Fibroblast of skin of back (primary cell): ENCODE measurements around the gene BTN3A1.

Source experiments
- DNase-seq: peaks from one replicate; pipeline ENCODE4 v3.0.0-alpha.2; 2013

Gene BTN3A1

DNA sequence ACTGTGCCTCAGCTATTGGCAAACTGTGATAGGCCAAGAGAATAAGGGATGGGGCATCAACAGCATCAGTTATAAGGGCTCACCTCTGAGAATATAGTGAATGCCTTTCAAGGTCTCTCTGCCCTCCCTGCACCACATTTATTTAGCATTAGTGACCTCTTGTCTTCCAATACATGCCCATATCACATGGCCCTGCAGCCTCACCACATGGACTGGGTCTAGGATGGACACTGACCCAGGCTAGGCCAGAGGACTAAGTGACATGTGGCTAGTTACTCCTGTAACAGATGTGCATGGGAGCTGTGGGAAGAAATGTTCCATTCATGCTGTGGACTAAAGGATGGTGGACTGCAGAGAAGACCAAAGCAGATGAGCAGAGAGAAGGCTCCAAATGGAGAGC is 22.3 kb upstream of the BTN3A1 start:
- DNase-seq, result no peak

DNA sequence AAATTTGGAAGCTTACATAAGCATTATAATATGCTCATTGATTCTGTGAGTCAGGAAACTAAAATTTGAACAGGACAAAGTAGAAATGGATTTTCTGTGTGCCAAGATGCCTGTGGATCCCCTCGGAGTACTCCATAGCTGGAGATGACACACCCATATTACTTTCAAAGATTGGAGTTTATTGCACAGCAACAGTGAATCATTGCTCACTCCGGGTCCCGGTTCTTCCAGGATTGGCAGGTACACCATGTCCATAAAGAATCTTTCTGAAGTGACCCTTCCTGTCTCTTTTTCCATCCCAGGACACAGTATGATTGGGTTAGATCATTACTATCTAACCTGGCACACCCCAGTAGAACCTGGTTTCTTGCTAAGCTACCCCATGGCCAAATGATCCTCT is 21.8 kb upstream of the BTN3A1 start:
- DNase-seq, result no peak

DNA sequence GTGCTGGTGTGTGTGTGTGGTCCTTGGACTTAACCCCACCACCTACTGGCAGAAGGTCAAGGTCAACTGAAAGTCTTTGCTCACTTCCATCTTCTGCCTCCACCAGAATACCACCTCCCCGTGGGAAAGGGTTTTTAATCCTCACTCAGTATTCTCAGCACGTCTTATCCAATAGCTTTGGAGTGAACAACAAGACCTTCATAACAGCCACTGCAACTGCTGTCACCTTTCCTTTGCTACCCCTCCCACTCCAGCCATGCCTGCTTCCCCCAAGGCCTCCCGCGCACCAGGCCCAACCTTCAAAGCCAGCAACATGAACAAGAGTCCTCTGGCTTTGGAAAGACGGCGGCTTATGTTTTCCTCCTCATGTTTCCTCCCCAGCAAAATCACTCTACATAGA is 20.0 kb upstream of the BTN3A1 start:
- no peak for DNase-seq

- DNase-seq, result peak; percentile 65
Measured at GRCh38 chr6:26383624-26384417, 18.3 kb upstream of the BTN3A1 start.

GRCh38 chr6:26385734-26386125 is 16.3 kb upstream of the BTN3A1 start:
- no peak for DNase-seq

- DNase-seq, result no peak
Measured at GRCh38 chr6:26387565-26387964, 14.5 kb upstream of the BTN3A1 start.

DNA sequence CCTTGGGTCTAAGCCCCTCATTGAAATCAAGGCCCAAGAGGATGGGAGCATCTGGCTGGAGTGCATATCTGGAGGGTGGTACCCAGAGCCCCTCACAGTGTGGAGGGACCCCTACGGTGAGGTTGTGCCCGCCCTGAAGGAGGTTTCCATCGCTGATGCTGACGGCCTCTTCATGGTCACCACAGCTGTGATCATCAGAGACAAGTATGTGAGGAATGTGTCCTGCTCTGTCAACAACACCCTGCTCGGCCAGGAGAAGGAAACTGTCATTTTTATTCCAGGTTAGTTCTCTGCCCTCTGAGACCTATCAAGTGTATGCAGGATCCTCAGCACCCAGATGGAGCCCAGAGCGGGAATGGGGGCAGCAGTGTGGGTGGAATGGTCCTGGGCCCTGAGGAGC is 14.1 kb upstream of the BTN3A1 start:
- peak; percentile 63 for DNase-seq

- DNase-seq, result peak; percentile 54
Measured at GRCh38 chr6:26388441-26388840, 13.6 kb upstream of the BTN3A1 start.

- DNase-seq, result peak; percentile 26
Measured at GRCh38 chr6:26389349-26389894, 12.7 kb upstream of the BTN3A1 start.

DNA sequence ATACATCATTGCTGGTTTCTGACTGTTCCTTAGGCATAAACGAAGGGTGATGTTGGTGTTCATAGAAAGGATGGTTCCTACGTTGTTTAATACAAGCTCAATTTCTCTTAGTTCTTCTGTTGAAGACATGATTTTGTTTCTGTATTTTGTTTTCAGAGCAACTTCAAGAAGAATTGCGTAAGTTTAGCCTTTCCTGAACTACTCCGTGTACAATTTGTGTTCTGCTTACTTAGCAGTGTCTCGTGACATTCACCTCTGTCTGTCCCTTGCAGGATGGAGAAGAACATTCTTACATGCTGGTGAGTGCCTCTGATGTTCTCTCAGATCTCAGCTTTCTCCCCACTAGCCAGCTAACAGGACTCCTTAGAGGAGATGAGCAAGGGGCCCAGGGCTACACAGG is 11.5 kb upstream of the BTN3A1 start:
- no peak for DNase-seq

DNA sequence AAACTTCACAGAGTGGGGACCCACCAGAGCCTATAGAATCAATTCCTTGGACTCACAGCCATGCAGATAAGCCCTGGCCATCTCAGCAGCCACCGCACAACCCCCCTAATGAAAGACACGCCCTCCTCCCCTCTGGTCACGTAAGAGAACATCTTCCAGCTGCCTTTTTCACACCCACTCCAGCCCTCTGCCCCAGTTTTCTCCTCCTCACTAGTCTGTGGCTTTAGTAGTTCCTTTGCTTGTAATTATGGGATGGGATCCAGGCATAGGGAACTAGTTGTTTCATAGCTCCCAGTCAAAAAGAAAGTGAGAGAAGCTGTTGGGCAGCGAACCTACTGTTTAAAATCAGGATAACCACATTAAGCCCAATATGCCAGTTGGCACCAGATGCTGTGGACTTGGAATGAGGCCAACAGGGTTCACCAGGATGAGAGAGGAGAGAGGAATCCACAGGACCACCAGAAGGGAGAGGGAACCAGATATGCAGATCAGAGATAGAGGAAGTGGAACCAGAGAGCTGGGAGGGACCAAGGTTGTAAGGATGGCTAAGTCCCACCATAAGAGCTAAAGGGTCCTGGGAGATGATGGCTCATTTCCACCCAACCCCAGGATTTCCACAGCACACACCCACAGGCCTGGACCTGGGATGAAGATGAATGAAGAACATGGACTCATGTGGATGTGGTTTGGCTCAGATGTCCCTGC is 9.0 kb upstream of the BTN3A1 start:
- no peak for DNase-seq

DNA sequence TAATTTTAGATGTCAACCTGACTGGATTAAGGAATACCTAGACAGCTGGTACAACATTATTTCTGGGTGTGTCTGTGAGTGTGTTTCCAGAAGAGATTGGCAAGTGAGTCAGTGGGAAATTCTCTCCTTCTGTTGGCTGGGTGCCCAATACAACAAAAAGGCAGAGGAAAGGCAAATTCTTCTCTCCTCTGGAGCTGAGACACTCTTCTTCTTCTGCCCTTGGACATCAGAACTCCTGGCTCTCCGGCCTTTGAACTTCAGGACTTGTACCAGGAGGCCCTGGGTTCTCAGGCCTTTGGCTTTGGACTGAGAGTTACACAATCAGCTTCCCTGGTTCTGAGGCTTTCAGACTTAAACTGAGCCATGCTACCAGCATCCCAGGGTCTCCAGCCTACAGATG is 7.8 kb upstream of the BTN3A1 start:
- peak; percentile 90 for DNase-seq

DNA sequence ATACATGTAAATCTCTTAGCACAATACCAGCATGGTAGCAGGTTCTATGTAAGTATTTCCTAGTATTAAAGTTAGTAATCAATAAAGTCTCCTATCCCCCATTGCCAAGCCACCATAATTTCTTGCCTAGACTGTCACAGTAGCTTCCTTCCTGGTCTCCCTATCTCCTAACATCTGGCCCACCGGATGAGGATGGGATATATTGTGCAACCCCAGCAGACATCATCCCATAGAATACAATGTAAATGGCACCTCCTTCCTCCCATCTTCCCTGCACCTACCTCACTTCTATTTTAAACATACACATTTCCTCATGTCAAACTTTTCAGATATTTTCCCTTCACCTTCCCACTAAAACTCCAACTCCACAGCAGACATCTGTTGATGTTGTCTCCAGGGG is 3.5 kb upstream of the BTN3A1 start:
- no peak for DNase-seq

DNA sequence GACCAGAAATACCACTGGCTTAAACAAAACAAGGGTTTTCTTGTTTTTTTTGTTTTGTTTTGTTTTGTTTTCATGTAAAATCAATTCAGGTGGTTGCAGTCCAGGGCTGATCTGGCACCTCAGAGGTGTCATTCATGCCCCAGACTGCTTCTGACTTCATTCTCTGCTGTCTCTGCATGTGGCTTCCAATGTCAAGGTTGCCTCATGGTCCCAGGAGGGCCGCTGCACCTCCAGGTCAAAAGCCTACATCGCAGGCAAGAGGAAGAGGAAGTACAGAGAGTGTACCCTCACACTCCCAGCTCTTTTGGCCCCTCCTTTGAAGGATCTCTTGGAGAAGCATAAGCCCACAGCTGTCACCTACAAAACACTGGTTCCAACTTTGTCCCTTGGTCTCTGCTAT is 1.4 kb upstream of the BTN3A1 start:
- DNase-seq, result no peak

- DNase-seq, result no peak
Measured at GRCh38 chr6:26401389-26401986, 587 bp upstream of the BTN3A1 start.

- no peak for DNase-seq
Measured at GRCh38 chr6:26403893-26404292, 1.8 kb downstream of the BTN3A1 start.

- DNase-seq, result no peak
Measured at GRCh38 chr6:26404546-26404945, 2.5 kb downstream of the BTN3A1 start.

GRCh38 chr6:26408828-26409730 is 7.0 kb downstream of the BTN3A1 start:
- no peak for DNase-seq

DNA sequence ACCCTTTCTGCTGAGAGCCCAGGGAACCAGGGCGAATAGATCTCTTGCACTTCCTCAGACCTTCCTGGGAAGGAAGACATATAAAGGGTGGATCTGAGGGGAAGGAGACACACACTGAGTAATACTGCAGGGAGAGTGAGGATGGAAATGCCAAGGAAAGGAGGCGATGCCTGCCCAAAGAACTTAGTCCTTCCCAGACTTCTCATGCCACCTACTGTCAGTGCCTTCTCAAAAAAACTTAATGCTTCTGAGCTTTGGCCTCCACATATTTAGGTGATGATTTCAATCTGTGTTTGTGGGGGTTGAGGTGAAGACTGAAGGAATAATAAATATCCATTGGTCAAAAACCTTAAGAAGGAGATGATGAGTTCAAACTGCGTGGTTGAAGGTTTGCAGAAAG is 9.7 kb downstream of the BTN3A1 start:
- DNase-seq, result peak; percentile 36

DNA sequence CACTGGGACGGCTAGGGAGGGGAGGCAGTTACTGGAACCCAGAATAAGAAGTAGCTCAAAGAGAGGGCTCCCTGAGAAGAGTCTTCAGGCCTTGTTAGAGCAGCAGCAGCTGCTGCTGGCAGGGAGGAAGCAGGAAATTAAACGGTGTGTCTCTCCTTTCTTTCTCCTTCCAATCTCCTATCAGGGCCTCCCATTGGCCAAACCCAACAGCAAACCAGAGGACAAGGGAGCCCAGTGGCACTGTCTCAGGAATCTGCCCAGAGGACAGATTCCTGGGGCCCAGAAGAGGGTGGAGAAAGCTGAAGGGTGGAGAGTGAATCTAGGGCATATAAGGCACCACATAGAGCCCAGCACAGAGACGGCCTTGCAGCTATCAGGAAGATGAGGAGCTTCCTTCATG is 10.2 kb downstream of the BTN3A1 start:
- DNase-seq, result peak; percentile 28

GRCh38 chr6:26412954-26413353 is 10.9 kb downstream of the BTN3A1 start:
- no peak for DNase-seq

DNA sequence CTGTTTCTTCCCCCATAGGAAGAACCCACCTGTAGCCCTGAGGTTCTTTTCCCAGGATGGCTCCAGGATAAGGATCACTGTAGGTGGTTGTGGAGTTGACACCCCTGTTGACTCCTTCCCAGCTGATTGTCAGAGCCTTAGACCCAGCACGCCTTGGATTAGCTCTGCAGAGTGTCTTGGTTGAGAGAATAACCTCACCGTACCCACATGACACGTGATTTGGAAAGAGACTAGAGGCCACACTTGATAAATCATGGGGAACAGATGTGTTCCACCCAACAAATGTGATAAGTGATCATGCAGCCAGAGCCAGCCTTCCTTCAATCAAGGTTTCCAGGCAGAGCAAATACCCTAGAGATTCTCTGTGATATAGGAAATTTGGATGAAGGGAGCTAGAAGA is 12.2 kb downstream of the BTN3A1 start:
- no peak for DNase-seq
